HEK293 (cell line): ENCODE data around the gene G3BP2.

Experiments used
- FEZF1 ChIP-seq: fragments of 450-650 bp; formaldehyde crosslinking; IDR thresholded peaks from 2 replicates; pipeline ENCODE4 v1.5.1; 2016; ENCODE audit warnings: missing biosample characterization, missing genetic modification characterization
- GFI1B ChIP-seq: fragments of 450-650 bp; formaldehyde crosslinking; IDR thresholded peaks from 2 replicates; pipeline ENCODE4 v1.5.1; 2016; ENCODE audit warnings: missing biosample characterization, missing genetic modification characterization
- KLF16 ChIP-seq: fragments of 450-650 bp; formaldehyde crosslinking; IDR thresholded peaks from 2 replicates; pipeline ENCODE4 v1.5.1; 2017; ENCODE audit warnings: missing biosample characterization, missing genetic modification characterization
- KLF7 ChIP-seq: fragments of 450-650 bp; formaldehyde crosslinking; IDR thresholded peaks from 2 replicates; pipeline ENCODE4 v1.5.1; 2016; ENCODE audit warnings: missing biosample characterization, missing genetic modification characterization, borderline replicate concordance
- MZF1 ChIP-seq: fragments of 450-650 bp; formaldehyde crosslinking; IDR thresholded peaks from 2 replicates; pipeline ENCODE4 v1.5.1; 2017; ENCODE audit warnings: missing biosample characterization, missing genetic modification characterization, borderline replicate concordance
- ZNF138 ChIP-seq: fragments of 450-650 bp; formaldehyde crosslinking; IDR thresholded peaks from 2 replicates; pipeline ENCODE4 v1.5.1; 2016; ENCODE audit warnings: missing biosample characterization, missing genetic modification characterization, borderline replicate concordance
- ZNF37A ChIP-seq: fragments of 450-650 bp; IDR thresholded peaks from 2 replicates; pipeline ENCODE4 v1.5.1; 2018; ENCODE audit warnings: missing biosample characterization, missing genetic modification characterization
- ZNF560 ChIP-seq: fragments of 450-650 bp; formaldehyde crosslinking; IDR thresholded peaks from 2 replicates; pipeline ENCODE4 v1.5.1; 2017; ENCODE audit warnings: missing biosample characterization, missing genetic modification characterization, borderline replicate concordance
- ZNF610 ChIP-seq: fragments of 450-650 bp; formaldehyde crosslinking; IDR thresholded peaks from 2 replicates; pipeline ENCODE4 v1.5.1; 2016; ENCODE audit warnings: missing biosample characterization, missing genetic modification characterization, borderline replicate concordance
- ZNF768 ChIP-seq: fragments of 450-650 bp; formaldehyde crosslinking; IDR thresholded peaks from 2 replicates; pipeline ENCODE4 v1.5.1; 2018; ENCODE audit warnings: missing biosample characterization, mild to moderate bottlenecking, missing genetic modification characterization
- ZNF792 ChIP-seq: fragments of 450-650 bp; formaldehyde crosslinking; IDR thresholded peaks from 2 replicates; pipeline ENCODE4 v1.5.1; 2016; ENCODE audit warnings: missing biosample characterization, missing genetic modification characterization
- ZSCAN16 ChIP-seq: fragments of 450-650 bp; formaldehyde crosslinking; IDR thresholded peaks from 2 replicates; pipeline ENCODE4 v1.5.1; 2016; ENCODE audit warnings: missing biosample characterization, missing genetic modification characterization
- TF ChIP-seq, protein P1 (sequence below): fragments of 450-650 bp; formaldehyde crosslinking; IDR thresholded peaks from 2 replicates; pipeline ENCODE4 v1.5.1; 2016; ENCODE audit warnings: missing biosample characterization, missing genetic modification characterization, borderline replicate concordance
- TF ChIP-seq, protein P2 (sequence below): fragments of 450-650 bp; formaldehyde crosslinking; conservative IDR thresholded peaks from 2 replicates; pipeline ENCODE4 v1.5.1; 2016; ENCODE audit warnings: low read depth, missing biosample characterization, missing genetic modification characterization
- TF ChIP-seq, protein P3 (sequence below): IDR thresholded peaks from 2 replicates; pipeline ENCODE4 v1.6.1; 2011; ENCODE audit warnings: mild to moderate bottlenecking, low read depth, low read length, borderline replicate concordance
- TF ChIP-seq, protein P4 (sequence below): fragments of 450-650 bp; formaldehyde crosslinking; IDR thresholded peaks from 2 replicates; pipeline ENCODE4 v1.5.1; 2016; ENCODE audit warnings: missing biosample characterization, missing genetic modification characterization
- TF ChIP-seq, protein P5 (sequence below): fragments of 450-650 bp; formaldehyde crosslinking; IDR thresholded peaks from 2 replicates; pipeline ENCODE4 v1.5.0; 2017; ENCODE audit warnings: missing biosample characterization, missing genetic modification characterization, borderline replicate concordance

Gene G3BP2

DNA sequence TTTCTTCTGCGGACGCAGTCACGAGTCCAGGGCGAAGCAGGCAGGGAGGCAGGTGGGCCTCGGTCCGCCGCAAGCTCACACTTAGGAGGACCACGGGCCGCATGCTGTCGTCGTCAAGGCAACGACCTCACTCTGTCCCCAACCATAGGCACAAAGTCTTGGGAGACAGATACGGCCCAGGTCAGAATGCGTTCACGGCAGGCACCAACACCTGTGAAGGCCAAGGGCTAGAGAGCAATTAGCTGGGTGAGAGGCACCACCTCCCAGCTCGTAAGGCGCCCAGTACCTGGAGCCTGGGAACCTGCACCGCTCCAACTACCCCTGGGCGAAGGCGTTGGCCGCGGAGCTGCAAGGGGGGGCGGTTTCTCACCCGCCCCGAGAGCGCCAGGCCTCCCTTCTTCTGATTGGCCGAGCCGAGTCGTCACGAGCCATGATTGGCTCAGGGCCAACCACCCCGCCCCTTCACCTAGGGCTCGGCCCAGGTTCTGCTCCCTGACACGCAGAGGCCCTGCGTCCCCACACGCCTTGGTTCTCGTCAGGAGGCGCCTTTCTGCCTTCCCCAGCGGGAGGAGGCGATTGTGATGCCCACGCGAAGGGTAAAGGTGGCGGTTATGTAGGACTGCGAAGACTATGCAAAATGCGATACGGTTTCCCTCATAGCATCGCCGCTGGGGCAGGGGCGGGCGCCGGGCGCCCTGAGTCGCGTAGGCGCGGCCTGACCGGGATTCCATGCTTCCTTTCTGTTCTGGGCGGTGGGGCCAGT is 42.9 kb downstream of the G3BP2 start, which contains the start of gene CDKL2 (continued):
- TF ChIP-seq, protein P1, sequence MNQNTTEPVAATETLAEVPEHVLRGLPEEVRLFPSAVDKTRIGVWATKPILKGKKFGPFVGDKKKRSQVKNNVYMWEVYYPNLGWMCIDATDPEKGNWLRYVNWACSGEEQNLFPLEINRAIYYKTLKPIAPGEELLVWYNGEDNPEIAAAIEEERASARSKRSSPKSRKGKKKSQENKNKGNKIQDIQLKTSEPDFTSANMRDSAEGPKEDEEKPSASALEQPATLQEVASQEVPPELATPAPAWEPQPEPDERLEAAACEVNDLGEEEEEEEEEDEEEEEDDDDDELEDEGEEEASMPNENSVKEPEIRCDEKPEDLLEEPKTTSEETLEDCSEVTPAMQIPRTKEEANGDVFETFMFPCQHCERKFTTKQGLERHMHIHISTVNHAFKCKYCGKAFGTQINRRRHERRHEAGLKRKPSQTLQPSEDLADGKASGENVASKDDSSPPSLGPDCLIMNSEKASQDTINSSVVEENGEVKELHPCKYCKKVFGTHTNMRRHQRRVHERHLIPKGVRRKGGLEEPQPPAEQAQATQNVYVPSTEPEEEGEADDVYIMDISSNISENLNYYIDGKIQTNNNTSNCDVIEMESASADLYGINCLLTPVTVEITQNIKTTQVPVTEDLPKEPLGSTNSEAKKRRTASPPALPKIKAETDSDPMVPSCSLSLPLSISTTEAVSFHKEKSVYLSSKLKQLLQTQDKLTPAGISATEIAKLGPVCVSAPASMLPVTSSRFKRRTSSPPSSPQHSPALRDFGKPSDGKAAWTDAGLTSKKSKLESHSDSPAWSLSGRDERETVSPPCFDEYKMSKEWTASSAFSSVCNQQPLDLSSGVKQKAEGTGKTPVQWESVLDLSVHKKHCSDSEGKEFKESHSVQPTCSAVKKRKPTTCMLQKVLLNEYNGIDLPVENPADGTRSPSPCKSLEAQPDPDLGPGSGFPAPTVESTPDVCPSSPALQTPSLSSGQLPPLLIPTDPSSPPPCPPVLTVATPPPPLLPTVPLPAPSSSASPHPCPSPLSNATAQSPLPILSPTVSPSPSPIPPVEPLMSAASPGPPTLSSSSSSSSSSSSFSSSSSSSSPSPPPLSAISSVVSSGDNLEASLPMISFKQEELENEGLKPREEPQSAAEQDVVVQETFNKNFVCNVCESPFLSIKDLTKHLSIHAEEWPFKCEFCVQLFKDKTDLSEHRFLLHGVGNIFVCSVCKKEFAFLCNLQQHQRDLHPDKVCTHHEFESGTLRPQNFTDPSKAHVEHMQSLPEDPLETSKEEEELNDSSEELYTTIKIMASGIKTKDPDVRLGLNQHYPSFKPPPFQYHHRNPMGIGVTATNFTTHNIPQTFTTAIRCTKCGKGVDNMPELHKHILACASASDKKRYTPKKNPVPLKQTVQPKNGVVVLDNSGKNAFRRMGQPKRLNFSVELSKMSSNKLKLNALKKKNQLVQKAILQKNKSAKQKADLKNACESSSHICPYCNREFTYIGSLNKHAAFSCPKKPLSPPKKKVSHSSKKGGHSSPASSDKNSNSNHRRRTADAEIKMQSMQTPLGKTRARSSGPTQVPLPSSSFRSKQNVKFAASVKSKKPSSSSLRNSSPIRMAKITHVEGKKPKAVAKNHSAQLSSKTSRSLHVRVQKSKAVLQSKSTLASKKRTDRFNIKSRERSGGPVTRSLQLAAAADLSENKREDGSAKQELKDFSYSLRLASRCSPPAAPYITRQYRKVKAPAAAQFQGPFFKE (tag by site-specific recombination): no peak
- no peak for TF ChIP-seq MZF1 (tag by site-specific recombination)
- no peak for TF ChIP-seq ZNF560 (tag by site-specific recombination)
- TF ChIP-seq, protein P2, sequence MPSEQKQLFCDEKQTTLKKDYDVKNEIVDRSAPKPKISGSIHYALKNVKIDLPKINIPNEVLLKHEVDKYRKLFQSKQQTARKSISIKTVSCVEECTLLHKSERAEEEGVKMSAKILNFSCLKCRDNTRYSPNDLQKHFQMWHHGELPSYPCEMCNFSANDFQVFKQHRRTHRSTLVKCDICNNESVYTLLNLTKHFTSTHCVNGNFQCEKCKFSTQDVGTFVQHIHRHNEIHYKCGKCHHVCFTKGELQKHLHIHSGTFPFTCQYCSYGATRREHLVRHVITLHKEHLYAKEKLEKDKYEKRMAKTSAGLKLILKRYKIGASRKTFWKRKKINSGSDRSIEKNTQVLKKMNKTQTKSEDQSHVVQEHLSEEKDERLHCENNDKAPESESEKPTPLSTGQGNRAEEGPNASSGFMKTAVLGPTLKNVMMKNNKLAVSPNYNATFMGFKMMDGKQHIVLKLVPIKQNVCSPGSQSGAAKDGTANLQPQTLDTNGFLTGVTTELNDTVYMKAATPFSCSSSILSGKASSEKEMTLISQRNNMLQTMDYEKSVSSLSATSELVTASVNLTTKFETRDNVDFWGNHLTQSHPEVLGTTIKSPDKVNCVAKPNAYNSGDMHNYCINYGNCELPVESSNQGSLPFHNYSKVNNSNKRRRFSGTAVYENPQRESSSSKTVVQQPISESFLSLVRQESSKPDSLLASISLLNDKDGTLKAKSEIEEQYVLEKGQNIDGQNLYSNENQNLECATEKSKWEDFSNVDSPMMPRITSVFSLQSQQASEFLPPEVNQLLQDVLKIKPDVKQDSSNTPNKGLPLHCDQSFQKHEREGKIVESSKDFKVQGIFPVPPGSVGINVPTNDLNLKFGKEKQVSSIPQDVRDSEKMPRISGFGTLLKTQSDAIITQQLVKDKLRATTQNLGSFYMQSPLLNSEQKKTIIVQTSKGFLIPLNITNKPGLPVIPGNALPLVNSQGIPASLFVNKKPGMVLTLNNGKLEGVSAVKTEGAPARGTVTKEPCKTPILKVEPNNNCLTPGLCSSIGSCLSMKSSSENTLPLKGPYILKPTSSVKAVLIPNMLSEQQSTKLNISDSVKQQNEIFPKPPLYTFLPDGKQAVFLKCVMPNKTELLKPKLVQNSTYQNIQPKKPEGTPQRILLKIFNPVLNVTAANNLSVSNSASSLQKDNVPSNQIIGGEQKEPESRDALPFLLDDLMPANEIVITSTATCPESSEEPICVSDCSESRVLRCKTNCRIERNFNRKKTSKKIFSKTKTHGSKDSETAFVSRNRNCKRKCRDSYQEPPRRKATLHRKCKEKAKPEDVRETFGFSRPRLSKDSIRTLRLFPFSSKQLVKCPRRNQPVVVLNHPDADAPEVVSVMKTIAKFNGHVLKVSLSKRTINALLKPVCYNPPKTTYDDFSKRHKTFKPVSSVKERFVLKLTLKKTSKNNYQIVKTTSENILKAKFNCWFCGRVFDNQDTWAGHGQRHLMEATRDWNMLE: no peak
- TF ChIP-seq GFI1B: no peak
- no peak for TF ChIP-seq ZNF37A
- TF ChIP-seq, protein P3, sequence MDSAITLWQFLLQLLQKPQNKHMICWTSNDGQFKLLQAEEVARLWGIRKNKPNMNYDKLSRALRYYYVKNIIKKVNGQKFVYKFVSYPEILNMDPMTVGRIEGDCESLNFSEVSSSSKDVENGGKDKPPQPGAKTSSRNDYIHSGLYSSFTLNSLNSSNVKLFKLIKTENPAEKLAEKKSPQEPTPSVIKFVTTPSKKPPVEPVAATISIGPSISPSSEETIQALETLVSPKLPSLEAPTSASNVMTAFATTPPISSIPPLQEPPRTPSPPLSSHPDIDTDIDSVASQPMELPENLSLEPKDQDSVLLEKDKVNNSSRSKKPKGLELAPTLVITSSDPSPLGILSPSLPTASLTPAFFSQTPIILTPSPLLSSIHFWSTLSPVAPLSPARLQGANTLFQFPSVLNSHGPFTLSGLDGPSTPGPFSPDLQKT: no peak
- TF ChIP-seq, protein P4, sequence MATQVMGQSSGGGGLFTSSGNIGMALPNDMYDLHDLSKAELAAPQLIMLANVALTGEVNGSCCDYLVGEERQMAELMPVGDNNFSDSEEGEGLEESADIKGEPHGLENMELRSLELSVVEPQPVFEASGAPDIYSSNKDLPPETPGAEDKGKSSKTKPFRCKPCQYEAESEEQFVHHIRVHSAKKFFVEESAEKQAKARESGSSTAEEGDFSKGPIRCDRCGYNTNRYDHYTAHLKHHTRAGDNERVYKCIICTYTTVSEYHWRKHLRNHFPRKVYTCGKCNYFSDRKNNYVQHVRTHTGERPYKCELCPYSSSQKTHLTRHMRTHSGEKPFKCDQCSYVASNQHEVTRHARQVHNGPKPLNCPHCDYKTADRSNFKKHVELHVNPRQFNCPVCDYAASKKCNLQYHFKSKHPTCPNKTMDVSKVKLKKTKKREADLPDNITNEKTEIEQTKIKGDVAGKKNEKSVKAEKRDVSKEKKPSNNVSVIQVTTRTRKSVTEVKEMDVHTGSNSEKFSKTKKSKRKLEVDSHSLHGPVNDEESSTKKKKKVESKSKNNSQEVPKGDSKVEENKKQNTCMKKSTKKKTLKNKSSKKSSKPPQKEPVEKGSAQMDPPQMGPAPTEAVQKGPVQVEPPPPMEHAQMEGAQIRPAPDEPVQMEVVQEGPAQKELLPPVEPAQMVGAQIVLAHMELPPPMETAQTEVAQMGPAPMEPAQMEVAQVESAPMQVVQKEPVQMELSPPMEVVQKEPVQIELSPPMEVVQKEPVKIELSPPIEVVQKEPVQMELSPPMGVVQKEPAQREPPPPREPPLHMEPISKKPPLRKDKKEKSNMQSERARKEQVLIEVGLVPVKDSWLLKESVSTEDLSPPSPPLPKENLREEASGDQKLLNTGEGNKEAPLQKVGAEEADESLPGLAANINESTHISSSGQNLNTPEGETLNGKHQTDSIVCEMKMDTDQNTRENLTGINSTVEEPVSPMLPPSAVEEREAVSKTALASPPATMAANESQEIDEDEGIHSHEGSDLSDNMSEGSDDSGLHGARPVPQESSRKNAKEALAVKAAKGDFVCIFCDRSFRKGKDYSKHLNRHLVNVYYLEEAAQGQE: no peak
- peak; percentile 98 for TF ChIP-seq KLF7
- TF ChIP-seq FEZF1: no peak
- TF ChIP-seq ZNF138 (tag by site-specific recombination): no peak
- no peak for TF ChIP-seq ZNF792
- no peak for TF ChIP-seq ZSCAN16
- no peak for TF ChIP-seq ZNF768 (tag by site-specific recombination)
- TF ChIP-seq ZNF610 (tag by site-specific recombination): 0 out of 2 replicates have a peak, but pooled peaks have one; percentile 48
- peak; percentile 44; the same call in 1 of the 2 replicates for TF ChIP-seq KLF16 (tag by site-specific recombination)
- TF ChIP-seq, protein P5, sequence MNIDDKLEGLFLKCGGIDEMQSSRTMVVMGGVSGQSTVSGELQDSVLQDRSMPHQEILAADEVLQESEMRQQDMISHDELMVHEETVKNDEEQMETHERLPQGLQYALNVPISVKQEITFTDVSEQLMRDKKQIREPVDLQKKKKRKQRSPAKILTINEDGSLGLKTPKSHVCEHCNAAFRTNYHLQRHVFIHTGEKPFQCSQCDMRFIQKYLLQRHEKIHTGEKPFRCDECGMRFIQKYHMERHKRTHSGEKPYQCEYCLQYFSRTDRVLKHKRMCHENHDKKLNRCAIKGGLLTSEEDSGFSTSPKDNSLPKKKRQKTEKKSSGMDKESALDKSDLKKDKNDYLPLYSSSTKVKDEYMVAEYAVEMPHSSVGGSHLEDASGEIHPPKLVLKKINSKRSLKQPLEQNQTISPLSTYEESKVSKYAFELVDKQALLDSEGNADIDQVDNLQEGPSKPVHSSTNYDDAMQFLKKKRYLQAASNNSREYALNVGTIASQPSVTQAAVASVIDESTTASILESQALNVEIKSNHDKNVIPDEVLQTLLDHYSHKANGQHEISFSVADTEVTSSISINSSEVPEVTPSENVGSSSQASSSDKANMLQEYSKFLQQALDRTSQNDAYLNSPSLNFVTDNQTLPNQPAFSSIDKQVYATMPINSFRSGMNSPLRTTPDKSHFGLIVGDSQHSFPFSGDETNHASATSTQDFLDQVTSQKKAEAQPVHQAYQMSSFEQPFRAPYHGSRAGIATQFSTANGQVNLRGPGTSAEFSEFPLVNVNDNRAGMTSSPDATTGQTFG (tag by site-specific recombination): no peak
